Right lobe of liver (tissue), 6 donors: ENCODE measurements around the gene RBM4. TPM values are rescaled to one million over a fixed set of nuclear protein-coding genes. Genes with fewer than 3 reads are reported as not detected.

Source experiments
- ATAC-seq, 4 donors: fragments of 200-7000 bp; cut with Tn5 transposase; one replicate each; pipeline ENCODE4 v1.9.1; 2020; ENCODE audit warnings: mild to moderate bottlenecking in 4 of 4, moderate library complexity in 4 of 4
- DNase-seq, 3 donors: peaks; one replicate each; pipeline ENCODE4 v3.0.0-alpha.2; 2020
- H3K27ac ChIP-seq, 3 donors: fragments of 200-600 bp; one replicate each; pipeline ENCODE4 v1.8.0; 2022
- H3K27me3 ChIP-seq, 2 donors: fragments of 200-600 bp; one replicate each; pipeline ENCODE4 v1.8.0; 2022
- H3K36me3 ChIP-seq, 4 donors: fragments of 200-600 bp; sonication (generic) in 1 of 4; one replicate each; pipeline versions ENCODE4 v1.5.1 to v1.8.0; 2017 to 2022; ENCODE audit warnings: control low read depth in 1 of 4
- H3K4me1 ChIP-seq, 4 donors: fragments of 200-600 bp; sonication (generic) in 1 of 4; one replicate each; pipeline versions ENCODE4 v1.5.1 to v1.8.0; 2017 to 2022; ENCODE audit warnings: control low read depth in 1 of 4
- H3K4me3 ChIP-seq, 3 donors: fragments of 200-600 bp; one replicate each; pipeline ENCODE4 v1.8.0; 2022
- H3K9me3 ChIP-seq, 4 donors: fragments of 200-600 bp; sonication (generic) in 1 of 4; one replicate each; pipeline versions ENCODE4 v1.5.1 to v1.8.0; 2017 to 2022; ENCODE audit warnings: control low read depth in 1 of 4
- CTCF ChIP-seq, 4 donors: fragments of 200-600 bp in 3 of 4; fragments of 450-650 bp in 1 of 4; IDR thresholded peaks; one replicate each; pipeline versions ENCODE4 v1.5.1 to v1.8.0; 2016 to 2022; ENCODE audit warnings: antibody characterized with exemption in 4 of 4, mild to moderate bottlenecking in 2 of 4
- POLR2A ChIP-seq: fragments of 450-650 bp; IDR thresholded peaks from one replicate; pipeline ENCODE4 v1.6.1; 2017; ENCODE audit warnings: antibody characterized with exemption, mild to moderate bottlenecking
- WGBS: methylation state at CpG from one replicate; pipeline ENCODE4 v1.1.6; 2018; ENCODE audit warnings: low coverage, low lambda C conversion rate; ENCODE audit not compliant: insufficient coverage; ENCODE audit errors: missing lambda C conversion rate; 5-methylcytosine and 5-hydroxymethylcytosine counted together
- intact Hi-C, 2 donors: fragments of 100-400 bp; cut with DNase I; formaldehyde crosslinking; loops; one replicate each; pipeline versions ENCODE4 v1.11.2 to v1.14.1; 2022
- total RNA-seq, 6 experiments: library from RNA; depleted of rRNA in 2 of 6; stranded (reverse); fragments of >200 nt in 2 of 6; fragmentation: NEBNext Ultra II Directional in 3 of 6; extraction: Animal tissue kit (Norgen Biotek cat#: 25700) in 3 of 6; gene quantifications; one replicate each; pipeline versions ENCODE4 v1.1.0 to v1.2.4, GENCODE V29; 2016 to 2023
- donor health status: DM: no; HTN: yes; CAD: no.
- donor health status: DM: no; HTN: no; CAD: no.
- donor health status: DM: no; HTN: no; CAD: no.
- donor health status: DM: no; HTN: yes; CAD: no.
- donor health status: DM: no; HTN: yes; CAD: no.

RBM4 gene
- total RNA-seq, 6 experiments from 2014 or later: 40.3 to 57.0 (median 48.4) TPM

GRCh38 chr11:66592457-66593302 lies 45.8 kb upstream of the RBM4 start, which contains the start of the genes CCDC87 and CCS:
TSS of gene CCDC87 (minus strand) at chr11:66593063. CDS start at chr11:66593015, 48 bp downstream.
TSS of gene CCS (plus strand) at chr11:66593185. CDS start at chr11:66593262, 77 bp downstream.
- ATAC-seq (peak; percentile 92 to 95 (median 94)), DNase-seq (peak; percentile 99)
- TF ChIP-seq CTCF (IDR thresholded peaks at IDR 0.05) (peak; percentile 52 to 73 (median 58)), POLR2A (peak; percentile 89)
- H3K4me3 ChIP-seq: peak within 1 kb of the TSS; percentile 61 to 84 (median 71)
- H3K27me3 ChIP-seq: no peaks in the 10 kb centered on the region
- H3K27ac ChIP-seq: peak within 1 kb of the TSS; percentile 66 to 90 (median 86)
- 0% methylated on average over 21 of the region's 68 CpGs for WGBS
- intact Hi-C loops: loop anchor here in 1 of 2 donors (5.0 kb wide), 1 partner anchor 85 kb away; the partner anchor contains the start of gene RBM4B
- H3K36me3 ChIP-seq: no peaks in the 10 kb centered on the region
- peaks cover 0 to 43% (median 2%) of the 10 kb centered on the region in 4 donors for H3K4me1 ChIP-seq
- no peaks in the 10 kb centered on the region for H3K9me3 ChIP-seq

DNA sequence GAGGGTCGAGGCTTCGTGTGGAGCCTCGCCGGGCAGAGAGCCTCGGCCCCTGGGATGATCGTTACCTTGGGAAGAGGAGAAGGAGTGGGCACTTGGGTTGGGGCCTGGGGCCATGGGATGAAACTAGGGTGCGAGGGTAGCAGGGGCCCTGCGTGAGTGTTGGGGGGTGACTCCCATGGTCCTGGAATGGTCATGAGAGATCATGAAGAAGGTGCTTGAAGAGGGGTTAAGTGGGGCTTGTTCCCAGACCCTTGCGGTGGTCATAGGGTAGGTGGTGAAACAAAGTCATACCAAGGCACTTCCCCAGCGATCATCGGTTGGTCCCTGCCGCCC lies 45.2 kb upstream of the RBM4 start:
- no peak for DNase-seq
- H3K4me1 ChIP-seq: peaks cover 0 to 43% (median 2%) of the 10 kb centered on the region in 4 donors
- TF ChIP-seq CTCF (IDR thresholded peaks at IDR 0.05) (no peak), POLR2A (no peak)
- peak overlapping the region; percentile 61 to 84 (median 71) for H3K4me3 ChIP-seq
- peak overlapping the region; percentile 66 to 90 (median 86) for H3K27ac ChIP-seq
- H3K27me3 ChIP-seq: no peaks in the 10 kb centered on the region
- peak in 2 of 4 donors; percentile 5 to 14 for ATAC-seq
- intact Hi-C loops: loop anchor here in 1 of 2 donors (5.0 kb wide), 1 partner anchor 84 kb away; the partner anchor contains the start of gene RBM4B
- H3K36me3 ChIP-seq: no peaks in the 10 kb centered on the region
- WGBS: 0% methylated on average over 6 of the region's 12 CpGs
- H3K9me3 ChIP-seq: no peaks in the 10 kb centered on the region

- ATAC-seq (peak in 2 of 4 donors; percentile 8 to 17), DNase-seq (no peak)
- no peaks in the 10 kb centered on the region for H3K27me3 ChIP-seq
These were observed 44.9 kb upstream of the RBM4 start for GRCh38 chr11:66593650-66594049.

More at GRCh38 chr11:66593650-66594049, 44.9 kb upstream of the RBM4 start:
- intact Hi-C loops: loop anchor here in 1 of 2 donors (5.0 kb wide), 1 partner anchor 84 kb away; the partner anchor contains the start of gene RBM4B
- Histone ChIP-seq H3K27ac (peak overlapping the region in 2 of 3 donors; percentile 86 to 90), H3K4me3 (peak overlapping the region; percentile 61 to 84 (median 71)), H3K9me3 (no peaks in the 10 kb centered on the region), H3K4me1 (peaks cover 0 to 43% (median 2%) of the 10 kb centered on the region in 4 donors), H3K36me3 (no peaks in the 10 kb centered on the region)
- whole genome bisulfite sequencing: 46% methylated on average over 2 of the region's 7 CpGs
- no peak for TF ChIP-seq POLR2A
- TF ChIP-seq CTCF (IDR thresholded peaks at IDR 0.05): no peak
